CD4-positive, alpha-beta T cell treated with Interleukin-4 for 4 hours (primary cell): ENCODE data around the gene FOXP3.
A peak's percentile ranks its signal among the peaks of the same experiment; 100 is the strongest.

ENCODE experiments used
- DNase-seq: peaks from one replicate; pipeline ENCODE4 v3.0.0-alpha.2; 2020

Gene FOXP3

GRCh38 chrX:49272421-49272820 is 7.9 kb upstream of the FOXP3 start:
- DNase-seq, result peak; percentile 62

- DNase-seq, result no peak
Observed at GRCh38 chrX:49271341-49271740, 6.8 kb upstream of the FOXP3 start.

DNA sequence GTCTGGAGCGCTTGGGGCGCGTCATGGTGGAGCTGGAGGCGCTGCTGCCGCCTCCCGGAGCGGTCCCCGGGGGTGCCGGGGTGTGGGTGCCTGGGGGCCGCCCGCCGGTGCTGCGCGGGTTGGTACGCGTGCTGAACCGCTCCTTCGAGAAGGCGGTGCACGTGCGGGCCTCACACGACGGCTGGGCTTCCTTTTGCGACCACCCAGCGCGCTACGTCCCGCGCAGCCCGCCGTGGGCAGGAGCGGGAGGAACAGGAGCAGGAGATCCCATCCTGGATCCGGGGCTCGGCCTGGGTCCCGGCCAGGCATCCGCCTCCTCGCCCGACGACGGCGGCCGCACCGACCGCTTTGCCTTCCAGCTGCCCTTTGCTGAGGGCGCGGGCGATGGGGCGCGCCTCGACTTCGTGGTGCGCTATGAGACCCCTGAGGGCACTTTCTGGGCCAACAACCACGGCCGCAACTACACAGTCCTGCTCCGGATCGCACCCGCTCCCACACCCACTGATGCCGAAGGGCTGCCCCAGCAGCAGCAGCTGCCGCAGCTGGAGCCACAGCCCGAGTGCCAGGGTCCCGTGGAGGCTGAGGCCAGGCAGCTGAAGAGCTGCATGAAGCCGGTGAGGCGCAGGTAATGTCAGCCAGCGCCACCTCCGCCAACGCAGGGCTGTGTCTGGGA is 5.9 kb upstream of the FOXP3 start:
- no peak for DNase-seq

DNA sequence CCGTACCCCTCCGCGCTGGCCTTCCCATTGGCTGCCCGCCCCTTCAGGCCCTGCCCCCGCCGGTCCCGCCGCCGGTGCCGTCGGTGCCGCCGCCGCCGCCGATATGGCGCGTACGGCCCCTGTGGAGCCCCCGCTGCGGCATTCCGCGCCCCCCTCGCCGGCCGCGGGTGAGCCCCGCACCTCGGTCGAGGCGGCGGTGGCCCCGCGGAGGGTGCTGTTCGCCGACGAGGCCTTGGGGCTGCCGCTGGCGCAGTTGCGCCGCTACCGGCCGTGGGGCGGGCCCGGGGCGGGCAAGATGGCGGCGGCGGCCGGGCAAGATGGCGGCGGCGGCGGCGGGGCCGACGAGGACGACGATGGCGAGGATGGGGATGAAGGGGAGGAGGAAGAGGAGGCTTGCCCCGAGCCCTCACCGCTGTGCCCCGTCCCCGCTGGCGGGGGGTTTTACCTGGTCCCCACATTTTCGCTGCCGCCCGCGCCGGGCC is 5.3 kb upstream of the FOXP3 start, which contains the start of gene PPP1R3F:
TSS of gene PPP1R3F (plus strand) at position 27 of the 482 bp plus-strand sequence. CDS start at position 104, 77 bp downstream.
- DNase-seq, result no peak

GRCh38 chrX:49269010-49269766 is 4.7 kb upstream of the FOXP3 start:
- DNase-seq, result peak; percentile 98

- no peak for DNase-seq
Observed at GRCh38 chrX:49268702-49269009, 4.1 kb upstream of the FOXP3 start.

- DNase-seq, result no peak
Observed at GRCh38 chrX:49266523-49267445, 2.3 kb upstream of the FOXP3 start.

DNA sequence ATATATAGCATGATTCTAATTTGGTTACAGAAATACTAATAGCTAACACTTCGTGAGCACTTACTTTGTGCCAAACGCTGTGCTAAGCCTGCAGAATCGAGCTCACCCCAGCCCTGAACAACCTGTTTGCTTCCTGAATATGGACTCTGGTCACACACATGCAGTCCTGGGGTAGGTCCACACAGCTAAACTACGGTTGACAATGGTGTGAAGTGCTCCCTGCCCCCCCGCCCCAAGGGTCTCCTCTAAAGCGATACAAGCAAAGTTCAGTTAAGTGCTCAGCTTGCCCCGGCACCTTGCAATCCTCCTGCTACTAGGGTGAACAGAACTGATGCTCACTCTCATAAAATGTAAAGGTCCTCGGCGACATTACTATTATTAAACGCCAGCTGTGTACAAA is 879 bp downstream of the FOXP3 start:
- no peak for DNase-seq

DNA sequence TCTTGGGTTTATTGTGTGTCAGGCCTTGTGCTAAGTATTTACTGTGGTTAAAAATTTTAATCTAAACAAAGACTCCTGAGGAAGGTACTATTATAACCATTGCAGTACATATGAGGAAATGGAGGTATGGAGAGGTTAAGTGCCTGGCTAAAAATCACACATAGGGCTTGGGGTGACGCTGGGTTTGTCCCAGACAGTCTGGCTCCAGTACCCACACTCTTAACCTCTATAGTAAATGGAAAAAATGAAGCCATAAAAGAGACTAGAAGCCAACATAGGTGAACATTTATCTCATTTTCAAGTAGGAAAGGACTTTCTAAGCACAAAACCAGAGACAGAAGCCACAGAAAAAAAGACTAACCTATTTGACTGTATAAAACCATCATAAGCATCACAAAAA is 1.9 kb downstream of the FOXP3 start:
- no peak for DNase-seq

DNA sequence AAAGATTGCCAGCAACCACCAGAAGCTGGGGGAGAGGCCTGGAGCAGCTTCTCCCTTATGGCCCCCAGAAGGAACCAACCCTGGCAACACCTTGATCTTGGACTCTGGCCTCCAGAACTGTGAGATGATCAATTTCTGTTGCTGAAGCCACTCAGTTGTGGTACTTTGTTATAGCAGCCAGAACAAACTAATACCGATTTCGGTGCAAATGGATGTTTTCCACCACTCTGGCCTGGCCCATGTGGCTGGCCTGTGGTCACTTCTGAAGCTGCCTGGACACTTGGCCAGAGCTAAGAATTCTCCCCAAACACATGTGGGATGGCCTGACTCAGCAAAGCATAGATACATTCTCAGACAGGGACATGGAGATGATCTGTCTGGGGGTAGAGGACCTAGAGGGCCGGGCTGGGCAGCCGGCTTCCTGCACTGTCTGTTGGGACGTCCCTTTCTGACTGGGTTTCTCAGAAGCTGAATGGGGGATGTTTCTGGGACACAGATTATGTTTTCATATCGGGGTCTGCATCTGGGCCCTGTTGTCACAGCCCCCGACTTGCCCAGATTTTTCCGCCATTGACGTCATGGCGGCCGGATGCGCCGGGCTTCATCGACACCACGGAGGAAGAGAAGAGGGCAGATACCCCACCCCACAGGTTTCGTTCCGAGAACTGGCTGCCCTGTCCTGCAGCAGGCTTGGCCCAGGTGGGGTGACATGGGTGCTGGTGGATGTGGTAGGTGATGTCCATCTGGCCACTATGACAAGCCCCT is 4.1 kb downstream of the FOXP3 start:
- DNase-seq, result no peak

DNA sequence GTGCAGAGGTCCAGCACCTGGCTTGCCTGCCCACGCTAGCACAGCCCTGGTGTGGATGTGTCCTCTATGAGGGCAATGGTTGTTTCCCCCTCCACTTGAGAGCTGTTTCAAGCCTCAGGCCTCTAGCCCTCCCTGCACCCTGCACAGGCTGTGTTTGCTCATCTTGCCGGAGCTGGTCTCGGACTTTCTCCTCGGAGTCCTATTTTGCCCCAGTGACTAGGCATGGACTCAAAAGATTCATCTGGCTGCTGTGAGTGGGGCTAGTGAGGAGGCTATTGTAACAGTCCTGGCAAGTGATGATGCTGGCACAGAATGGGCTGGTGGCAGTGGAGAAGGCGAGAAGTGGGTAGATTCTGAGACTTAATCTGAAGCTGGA is 5.8 kb downstream of the FOXP3 start:
- DNase-seq, result no peak

- peak; percentile 21 for DNase-seq
Observed at GRCh38 chrX:49257846-49258748, 6.4 kb downstream of the FOXP3 start.

DNA sequence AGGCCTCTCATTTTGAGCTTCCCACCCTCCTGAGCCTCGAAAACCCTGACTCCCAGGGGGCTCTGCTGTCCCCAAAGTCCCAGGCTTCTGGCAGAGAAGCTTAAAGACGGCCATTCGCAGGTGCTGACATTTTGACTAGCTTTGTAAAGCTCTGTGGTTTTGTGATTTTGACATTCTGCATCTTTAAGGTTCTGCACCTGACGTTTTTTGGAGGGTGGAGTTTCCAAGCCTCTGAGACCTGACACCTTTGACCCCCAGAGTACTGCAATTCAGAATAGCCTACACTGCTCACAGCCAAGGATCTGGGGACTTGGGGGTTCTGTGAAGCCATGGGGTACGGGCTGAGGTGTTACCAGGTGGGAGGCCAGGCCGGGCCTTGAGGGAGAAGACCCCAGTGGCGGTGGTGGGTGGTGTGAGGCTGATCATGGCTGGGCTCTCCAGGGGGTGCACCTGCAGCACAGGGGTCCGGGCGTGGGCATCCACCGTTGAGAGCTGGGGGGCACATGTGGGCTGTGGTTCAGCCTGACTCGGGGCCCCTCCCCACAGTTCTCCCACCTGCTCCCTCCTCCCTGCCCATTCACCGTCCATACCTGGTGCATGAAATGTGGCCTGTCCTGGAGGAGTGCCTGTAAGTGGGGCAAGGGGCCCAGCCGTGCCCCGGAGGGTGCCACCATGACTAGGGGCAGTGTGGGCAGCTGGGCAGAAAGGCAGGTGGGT is 7.3 kb downstream of the FOXP3 start:
- no peak for DNase-seq

DNA sequence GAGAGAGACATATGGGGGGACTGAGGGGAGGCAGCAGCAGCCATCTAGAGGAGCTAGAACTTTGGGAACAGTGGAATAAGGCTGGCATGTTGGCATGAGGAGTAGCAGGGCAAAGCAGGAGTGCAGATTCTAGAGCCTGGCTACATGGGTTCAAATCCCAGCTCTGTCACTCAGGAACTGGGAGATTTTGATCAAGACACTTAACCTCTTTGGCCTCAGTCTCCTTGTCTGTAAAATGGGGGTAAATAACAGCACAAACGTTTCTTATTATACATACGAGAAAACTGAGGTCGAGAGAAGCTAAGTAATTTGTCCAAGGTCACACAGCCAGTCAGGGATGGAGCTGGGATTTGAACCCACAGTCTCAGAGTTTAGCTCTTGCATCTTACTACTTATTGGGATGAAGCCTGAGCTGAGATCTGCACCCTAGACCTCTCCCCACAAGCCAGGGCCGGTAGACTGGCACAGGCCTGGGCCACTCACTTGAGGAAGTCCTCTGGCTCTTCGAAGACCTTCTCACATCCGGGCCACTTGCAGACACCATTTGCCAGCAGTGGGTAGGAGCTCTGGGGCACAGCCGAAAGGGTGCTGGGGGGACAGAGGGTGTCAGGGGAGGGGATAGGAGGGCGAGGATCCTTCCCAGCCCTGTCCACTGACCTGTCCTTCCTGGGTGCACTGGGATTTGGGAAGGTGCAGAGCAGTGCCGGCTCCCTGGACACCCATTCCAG is 8.1 kb downstream of the FOXP3 start:
- no peak for DNase-seq

DNA sequence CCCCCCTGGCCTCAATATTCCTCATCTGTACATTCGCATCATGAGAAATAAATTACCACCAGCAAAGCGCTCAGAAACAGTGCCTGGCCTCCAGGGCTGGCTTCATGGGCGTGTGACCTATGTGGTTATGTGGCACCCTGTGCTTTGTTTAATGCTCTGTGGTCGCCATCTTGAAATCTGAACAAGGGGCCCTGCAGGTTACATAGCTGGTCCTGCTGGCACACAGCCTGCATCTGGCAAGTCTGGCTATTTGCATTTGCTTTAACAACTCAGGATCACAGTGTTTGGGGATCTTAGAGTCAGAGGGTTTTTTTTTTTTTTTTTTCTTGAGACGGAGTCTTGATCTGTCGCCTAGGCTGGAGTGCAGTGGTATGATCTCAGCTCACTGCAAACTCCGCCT is 9.9 kb downstream of the FOXP3 start:
- no peak for DNase-seq

DNA sequence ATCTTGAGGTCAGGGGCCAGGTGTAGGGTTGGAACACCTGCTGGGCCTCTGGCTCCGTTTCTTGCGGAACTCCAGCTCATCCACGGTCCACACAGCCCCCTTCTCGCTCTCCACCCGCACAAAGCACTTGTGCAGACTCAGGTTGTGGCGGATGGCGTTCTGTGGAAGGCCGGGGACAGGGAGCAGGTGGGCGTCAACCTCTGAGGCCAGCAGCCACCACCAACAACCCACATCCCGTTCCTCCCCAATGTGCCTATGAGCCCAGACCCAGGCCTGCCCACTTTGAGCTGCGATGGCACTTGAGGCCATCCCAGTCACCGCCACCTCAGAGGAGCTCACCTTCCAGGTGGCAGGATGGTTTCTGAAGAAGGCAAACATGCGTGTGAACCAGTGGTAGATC is 13.2 kb downstream of the FOXP3 start:
- DNase-seq, result no peak

DNA sequence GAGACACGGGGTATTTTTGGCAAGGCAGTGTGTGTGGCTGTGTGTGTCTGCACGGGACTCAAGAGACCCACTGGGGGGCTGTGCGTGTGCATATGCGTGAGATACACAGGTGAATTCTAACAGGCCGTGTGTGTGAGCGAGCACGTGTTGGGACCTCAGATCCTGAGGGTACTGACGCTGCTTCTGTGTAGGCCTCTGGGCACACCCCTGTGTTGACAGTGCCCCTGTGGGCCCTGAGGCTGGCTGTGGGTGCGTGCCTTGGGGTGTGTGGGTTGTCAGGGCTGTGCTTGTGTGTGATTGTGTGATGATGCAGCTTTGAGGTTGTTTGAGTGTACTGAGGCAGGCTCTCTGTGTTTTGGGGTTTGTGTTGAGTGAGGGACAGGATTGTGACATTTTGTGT is 13.9 kb downstream of the FOXP3 start:
- no peak for DNase-seq

DNA sequence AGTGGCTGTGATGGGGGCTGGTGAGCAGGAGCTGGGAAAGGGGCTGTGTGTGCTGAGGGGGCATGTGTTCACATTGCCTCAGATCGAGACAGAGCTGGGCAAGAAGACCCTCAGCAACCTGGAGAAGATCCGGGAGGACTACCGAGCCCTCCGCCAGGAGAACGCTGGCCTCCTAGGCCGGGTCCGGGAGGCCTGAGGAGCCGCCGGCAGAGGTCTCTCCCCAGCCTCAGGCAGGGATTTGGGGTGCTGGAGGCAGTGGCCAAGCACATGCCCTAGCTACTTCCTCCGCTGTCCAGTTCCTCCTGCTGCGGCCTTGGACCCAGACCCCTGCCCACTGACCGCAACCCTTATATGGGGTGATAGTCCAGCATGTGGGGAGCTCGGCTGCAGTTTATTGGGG is 14.4 kb downstream of the FOXP3 start:
- no peak for DNase-seq

DNA sequence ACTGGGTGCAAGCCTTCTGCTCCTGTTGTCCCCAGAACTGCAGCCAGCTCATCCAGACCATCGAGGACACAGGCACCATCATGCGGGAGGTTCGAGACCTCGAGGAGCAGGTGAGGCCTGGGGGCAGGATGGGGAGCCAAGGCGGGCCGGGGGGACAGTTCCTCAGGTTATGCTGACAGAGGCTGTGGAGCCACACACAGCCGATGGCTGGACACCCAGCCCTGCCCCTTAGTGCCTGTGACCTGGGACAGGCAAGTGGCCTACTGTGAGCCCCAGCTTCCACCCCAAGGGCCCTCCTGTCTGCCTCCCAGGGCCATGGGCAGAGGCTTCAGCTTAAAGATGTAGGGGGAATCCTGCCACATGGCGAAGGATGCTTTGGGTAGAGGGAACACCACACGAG is 14.9 kb downstream of the FOXP3 start:
- no peak for DNase-seq

DNA sequence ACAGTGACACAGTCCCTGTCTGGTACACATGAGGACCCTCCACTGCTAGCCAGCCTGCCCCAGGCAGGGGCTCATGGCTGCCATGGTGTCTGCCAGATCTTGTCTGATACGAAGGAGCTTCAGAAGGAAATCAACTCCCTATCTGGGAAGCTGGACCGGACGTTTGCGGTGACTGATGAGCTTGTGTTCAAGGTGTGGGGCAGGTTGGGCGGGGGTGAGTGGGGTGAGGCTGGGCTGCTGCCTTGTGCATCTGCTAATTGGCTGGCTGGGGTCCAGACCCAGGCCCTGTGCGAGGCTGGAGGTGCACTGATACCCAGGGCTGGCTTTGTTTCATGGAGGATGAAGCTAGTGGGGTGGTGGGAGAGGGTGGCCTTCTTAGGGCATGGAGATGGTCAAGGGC is 15.4 kb downstream of the FOXP3 start:
- no peak for DNase-seq
